Right cardiac atrium (tissue), 5 donors: Measurements from ENCODE around the gene SLC16A13. TPM values are rescaled to one million over a fixed set of nuclear protein-coding genes. Genes with fewer than 3 reads are reported as not detected.
"Not testable (repeated sequence)": the region's sequence is repeated elsewhere in the genome, so short reads cannot be mapped to it uniquely, and the experiment has no call there.

Source experiments
- ATAC-seq, 2 donors: fragments of 200-7000 bp; cut with Tn5 transposase; one replicate each; pipeline versions ENCODE4 v1.8.0 to v1.9.1; 2020; ENCODE audit warnings: moderate library complexity in 2 of 2, mild to moderate bottlenecking in 1 of 2
- DNase-seq, 3 donors: peaks; one replicate each; pipeline ENCODE4 v3.0.0-alpha.2; 2020
- H3K27ac ChIP-seq: one replicate; pipeline ENCODE4 v1.5.1; 2013; ENCODE audit warnings: mild to moderate bottlenecking, low read length, control low read depth, moderate library complexity
- H3K27me3 ChIP-seq: one replicate; pipeline ENCODE4 v1.6.1; 2013; ENCODE audit not compliant: control insufficient read depth, insufficient read depth
- H3K4me1 ChIP-seq: one replicate; pipeline ENCODE4 v1.6.1; 2013; ENCODE audit warnings: low read length; ENCODE audit not compliant: control insufficient read depth, insufficient read depth
- H3K4me3 ChIP-seq: one replicate; pipeline ENCODE4 v1.5.1; 2013; ENCODE audit warnings: low read length, control low read depth
- H3K9me3 ChIP-seq: one replicate; pipeline ENCODE4 v1.6.1; 2013; ENCODE audit warnings: low read length; ENCODE audit not compliant: control insufficient read depth
- WGBS: extraction: QIAGEN DNeasy Blood & Tissue Kit; methylation state at CpG from one replicate; pipeline ENCODE4 v1.1.7; 2013; 5-methylcytosine and 5-hydroxymethylcytosine counted together
- intact Hi-C, 4 donors: fragments of 100-400 bp; cut with DNase I; formaldehyde crosslinking; loops; one replicate each; pipeline versions ENCODE4 v1.11.0 to v1.14.0; 2022 to 2023
- polyA plus RNA-seq: library from polyadenylated mRNA; stranded (reverse); fragments of 200-250 nt; gene quantifications from one replicate; pipeline ENCODE4 v1.2.3, GENCODE V29; 2013
- total RNA-seq, 4 donors: library from RNA; stranded (reverse); fragmentation: NEBNext Ultra II Directional; extraction: Animal tissue kit (Norgen Biotek cat#: 25700); gene quantifications; one replicate each; pipeline ENCODE4 v1.2.1, GENCODE V29; 2021
- donor health status: healthy with polysubstance abuse.
- donor health status: DM: no; HTN: yes; CAD: no.
- donor health status: DM: no; HTN: no; CAD: no.
- donor health status: DM: no; HTN: yes; CAD: no; lungs with severe emphysema.
- donor health status: DM: yes; HTN: yes; CAD: no.

Gene SLC16A13
- total and polyA plus RNA-seq, 5 donors: 0.91 to 1.2 (median 1.0) TPM

GRCh38 chr17:7088442-7088841 lies 52.6 kb downstream of the SLC16A13 start:
- H3K27me3 ChIP-seq, ATAC-seq, H3K4me3 ChIP-seq, H3K9me3 ChIP-seq, H3K27ac ChIP-seq, intact Hi-C loops, H3K4me1 ChIP-seq, DNase-seq: not testable (repeated sequence)
- WGBS: 60% methylated on average over 4 of the region's 4 CpGs

GRCh38 chr17:7089570-7089969 lies 53.8 kb downstream of the SLC16A13 start:
- H3K27ac ChIP-seq, DNase-seq, H3K4me1 ChIP-seq, H3K4me3 ChIP-seq, H3K9me3 ChIP-seq, H3K27me3 ChIP-seq, intact Hi-C loops, ATAC-seq: not testable (repeated sequence)
- 89% methylated on average over 6 of the region's 6 CpGs for WGBS

Other genes starting within 250 kb of the SLC16A13 start
- not detected for gene TEKT1, start 204.3 kb upstream of the SLC16A13 start, total RNA-seq
- not detected for gene TEKT1, start 204.3 kb upstream of the SLC16A13 start, polyA plus RNA-seq
- gene ALOX12, start 40.0 kb upstream of the SLC16A13 start, total RNA-seq: under 1 TPM in 1 of 4 donors, not detected in 3; 0.18 TPM
- gene ALOX12, start 40.0 kb upstream of the SLC16A13 start, polyA plus RNA-seq: 0.09 TPM
- gene RNASEK, start 23.4 kb upstream of the SLC16A13 start, total RNA-seq: 100 to 1,000 TPM; 188 to 219 (median 193) TPM
- gene RNASEK, start 23.4 kb upstream of the SLC16A13 start, polyA plus RNA-seq: 357 TPM
- gene BCL6B, start 13.0 kb upstream of the SLC16A13 start, total RNA-seq: 10 to 100 TPM in 2 of 4 donors, 1 to 10 TPM in 2; 6.7 to 16.8 (median 10.1) TPM
- gene BCL6B, start 13.0 kb upstream of the SLC16A13 start, polyA plus RNA-seq: 6.9 TPM
- gene SLC16A11, start 8.1 kb downstream of the SLC16A13 start, total RNA-seq: 1 to 10 TPM; 3.3 to 5.3 (median 3.7) TPM
- gene SLC16A11, start 8.1 kb downstream of the SLC16A13 start, polyA plus RNA-seq: 11.3 TPM
- 1 to 10 TPM; 5.2 to 9.5 (median 7.6) TPM for gene CLEC10A, start 44.2 kb downstream of the SLC16A13 start, total RNA-seq
- 1.6 TPM for gene CLEC10A, start 44.2 kb downstream of the SLC16A13 start, polyA plus RNA-seq
- under 1 TPM in 3 of 4 donors, not detected in 1; 0.21 to 0.64 (median 0.29) TPM for gene ASGR2, start 78.8 kb downstream of the SLC16A13 start, total RNA-seq
- 0.14 TPM for gene ASGR2, start 78.8 kb downstream of the SLC16A13 start, polyA plus RNA-seq
- under 1 TPM; 0.35 to 0.86 (median 0.63) TPM for gene ASGR1, start 143.4 kb downstream of the SLC16A13 start, total RNA-seq
- gene ASGR1, start 143.4 kb downstream of the SLC16A13 start, polyA plus RNA-seq: 0.57 TPM
- 10 to 100 TPM; 28.7 to 36.2 (median 31.5) TPM for gene DLG4, start 183.8 kb downstream of the SLC16A13 start, total RNA-seq
- 23.3 TPM for gene DLG4, start 183.8 kb downstream of the SLC16A13 start, polyA plus RNA-seq
- 1,000 to 10,000 TPM in 3 of 4 donors, 100 to 1,000 TPM in 1; 896 to 1,154 (median 1,049) TPM for gene ACADVL, start 183.9 kb downstream of the SLC16A13 start, total RNA-seq
- 1,142 TPM for gene ACADVL, start 183.9 kb downstream of the SLC16A13 start, polyA plus RNA-seq
- 10 to 100 TPM; 20.0 to 26.1 (median 23.4) TPM for gene DVL2, start 198.5 kb downstream of the SLC16A13 start, total RNA-seq
- gene DVL2, start 198.5 kb downstream of the SLC16A13 start, polyA plus RNA-seq: 14.6 TPM
- 10 to 100 TPM; 22.2 to 30.4 (median 24.5) TPM for gene PHF23, start 203.4 kb downstream of the SLC16A13 start, total RNA-seq
- 18.8 TPM for gene PHF23, start 203.4 kb downstream of the SLC16A13 start, polyA plus RNA-seq
- gene GABARAP, start 206.4 kb downstream of the SLC16A13 start, total RNA-seq: 100 to 1,000 TPM; 492 to 540 (median 522) TPM
- 741 TPM for gene GABARAP, start 206.4 kb downstream of the SLC16A13 start, polyA plus RNA-seq
- 100 to 1,000 TPM; 118 to 124 (median 122) TPM for gene CTDNEP1, start 215.7 kb downstream of the SLC16A13 start, total RNA-seq
- 80.1 TPM for gene CTDNEP1, start 215.7 kb downstream of the SLC16A13 start, polyA plus RNA-seq
- 100 to 1,000 TPM in 1 of 4 donors, 10 to 100 TPM in 3; 37.9 to 100 (median 82.9) TPM for gene ELP5, start 216.2 kb downstream of the SLC16A13 start, total RNA-seq
- 41.7 TPM for gene ELP5, start 216.2 kb downstream of the SLC16A13 start, polyA plus RNA-seq
- gene CLDN7, start 226.5 kb downstream of the SLC16A13 start, total RNA-seq: 1 to 10 TPM; 1.8 to 3.4 (median 2.8) TPM
- gene CLDN7, start 226.5 kb downstream of the SLC16A13 start, polyA plus RNA-seq: 2.9 TPM
- 100 to 1,000 TPM in 3 of 4 donors, 10 to 100 TPM in 1; 57.6 to 146 (median 103) TPM for gene SLC2A4, start 245.7 kb downstream of the SLC16A13 start, total RNA-seq
- gene SLC2A4, start 245.7 kb downstream of the SLC16A13 start, polyA plus RNA-seq: 83.1 TPM